ENCODE data around the gene TUFM.

The TUFM gene

DNA sequence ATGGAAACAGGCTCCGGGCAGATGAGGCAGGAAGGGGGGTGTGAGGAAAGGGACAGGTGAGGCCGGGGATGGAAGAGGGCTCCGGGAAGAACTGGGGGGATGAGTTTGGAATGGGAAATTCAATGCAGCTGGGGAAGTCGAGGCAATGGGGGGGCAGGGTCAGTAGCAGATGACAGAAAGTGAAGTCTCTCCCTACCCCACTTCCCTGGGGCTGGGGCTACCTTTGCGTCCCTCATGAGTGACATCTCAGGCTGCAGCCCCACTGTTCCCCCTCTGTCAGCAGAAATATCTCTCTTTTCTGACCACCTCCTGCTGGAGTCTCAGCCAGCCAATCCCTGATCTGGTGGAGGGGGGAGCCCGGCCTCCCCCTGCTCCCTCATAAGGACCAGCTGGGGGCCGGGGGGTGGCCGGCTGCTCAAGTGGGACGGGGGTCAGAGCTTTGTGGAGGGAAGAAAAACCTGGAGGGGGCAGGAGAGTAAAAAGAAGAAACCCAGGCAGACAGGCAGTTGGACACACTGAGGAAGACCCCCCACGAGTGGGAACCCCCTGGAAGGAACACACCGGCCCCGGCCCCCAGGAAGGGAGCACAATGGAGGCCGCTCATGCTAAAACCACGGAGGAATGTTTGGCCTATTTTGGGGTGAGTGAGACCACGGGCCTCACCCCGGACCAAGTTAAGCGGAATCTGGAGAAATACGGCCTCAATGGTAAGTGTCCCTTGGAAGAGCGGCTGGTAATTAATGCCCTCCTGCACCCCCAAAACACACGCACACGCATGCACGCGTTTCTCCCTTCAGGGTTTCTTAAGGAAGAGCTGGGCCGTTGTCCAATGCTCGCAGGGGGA lies 32.2 kb upstream of the TUFM start, which contains the start of gene ATP2A1:
Gene ATP2A1, plus strand, starts transcription at position 406 of the 844 bp plus-strand sequence. Its CDS starts 184 bp downstream, at position 590.
- peak within 1 kb of the TSS; percentile 83 for H3K4me3 ChIP-seq (ENCODE audit: low read depth, low read length)
- TF ChIP-seq, protein P1, sequence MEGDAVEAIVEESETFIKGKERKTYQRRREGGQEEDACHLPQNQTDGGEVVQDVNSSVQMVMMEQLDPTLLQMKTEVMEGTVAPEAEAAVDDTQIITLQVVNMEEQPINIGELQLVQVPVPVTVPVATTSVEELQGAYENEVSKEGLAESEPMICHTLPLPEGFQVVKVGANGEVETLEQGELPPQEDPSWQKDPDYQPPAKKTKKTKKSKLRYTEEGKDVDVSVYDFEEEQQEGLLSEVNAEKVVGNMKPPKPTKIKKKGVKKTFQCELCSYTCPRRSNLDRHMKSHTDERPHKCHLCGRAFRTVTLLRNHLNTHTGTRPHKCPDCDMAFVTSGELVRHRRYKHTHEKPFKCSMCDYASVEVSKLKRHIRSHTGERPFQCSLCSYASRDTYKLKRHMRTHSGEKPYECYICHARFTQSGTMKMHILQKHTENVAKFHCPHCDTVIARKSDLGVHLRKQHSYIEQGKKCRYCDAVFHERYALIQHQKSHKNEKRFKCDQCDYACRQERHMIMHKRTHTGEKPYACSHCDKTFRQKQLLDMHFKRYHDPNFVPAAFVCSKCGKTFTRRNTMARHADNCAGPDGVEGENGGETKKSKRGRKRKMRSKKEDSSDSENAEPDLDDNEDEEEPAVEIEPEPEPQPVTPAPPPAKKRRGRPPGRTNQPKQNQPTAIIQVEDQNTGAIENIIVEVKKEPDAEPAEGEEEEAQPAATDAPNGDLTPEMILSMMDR (IDR thresholded peaks at IDR 0.05; ENCODE audit: borderline replicate concordance, insufficient read depth, low read depth, low read length) = no peak

DNA sequence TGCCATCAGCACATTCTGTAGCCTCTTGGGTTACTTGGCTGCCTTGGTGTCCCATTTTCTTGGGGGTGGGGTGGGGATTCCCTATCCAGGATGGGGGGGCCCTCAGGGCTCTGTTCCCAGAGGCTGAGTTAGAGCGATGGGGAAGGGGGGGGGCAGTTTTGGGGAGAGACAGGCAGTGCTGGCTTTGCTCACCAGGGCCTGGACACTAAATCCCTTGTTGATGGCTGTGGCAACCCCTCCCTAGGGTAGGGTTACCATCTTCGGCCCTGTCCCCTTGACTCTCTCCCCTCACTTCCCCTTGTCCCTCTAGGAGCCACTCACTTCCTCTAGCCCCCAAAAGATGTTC lies 31.5 kb upstream of the TUFM start:
- H3K4me3 ChIP-seq (ENCODE audit: low read depth, low read length) = no peak overlapping the region

DNA sequence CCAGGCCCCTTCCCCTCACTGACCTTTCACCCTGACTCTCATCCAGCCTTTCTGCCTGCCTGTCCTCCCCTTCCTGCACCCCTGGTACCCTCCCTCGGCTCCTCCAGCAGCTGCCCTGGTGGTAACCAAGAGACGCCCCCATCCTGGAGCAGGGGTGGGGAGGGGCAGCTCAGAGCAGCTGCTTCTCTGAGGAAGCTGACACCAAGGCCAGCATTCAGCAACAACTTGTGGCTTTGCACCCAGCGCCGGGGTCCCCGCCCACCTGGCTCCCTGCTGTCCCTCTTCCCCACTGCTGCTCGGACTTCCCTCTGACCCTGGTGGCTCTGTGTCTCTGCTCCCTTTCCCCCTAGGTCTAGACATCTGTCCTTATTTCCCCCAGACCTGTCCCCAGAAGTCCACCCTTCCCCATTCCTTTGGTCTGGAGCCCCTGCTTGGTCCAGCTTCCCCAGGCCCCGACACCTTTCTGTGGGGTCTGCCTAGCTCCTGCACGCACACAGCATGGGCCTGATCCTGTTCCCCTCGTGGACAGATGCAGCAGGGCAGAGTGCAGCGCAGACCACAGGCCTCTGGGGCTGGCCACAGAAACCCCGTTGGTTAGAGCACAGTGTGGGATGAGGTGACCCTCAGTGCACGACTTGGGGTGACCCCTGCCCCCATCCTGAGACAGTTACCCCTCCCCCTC lies 31.0 kb upstream of the TUFM start:
- TF ChIP-seq, protein P1 (IDR thresholded peaks at IDR 0.05; ENCODE audit: borderline replicate concordance, insufficient read depth, low read depth, low read length) = no peak
- no peak overlapping the region for H3K4me3 ChIP-seq (ENCODE audit: low read depth, low read length)

More for the DNA sequence above, 31.5 kb upstream of the TUFM start:
- TF ChIP-seq, protein P1 (IDR thresholded peaks at IDR 0.05; ENCODE audit: borderline replicate concordance, insufficient read depth, low read depth, low read length) = no peak

DNA sequence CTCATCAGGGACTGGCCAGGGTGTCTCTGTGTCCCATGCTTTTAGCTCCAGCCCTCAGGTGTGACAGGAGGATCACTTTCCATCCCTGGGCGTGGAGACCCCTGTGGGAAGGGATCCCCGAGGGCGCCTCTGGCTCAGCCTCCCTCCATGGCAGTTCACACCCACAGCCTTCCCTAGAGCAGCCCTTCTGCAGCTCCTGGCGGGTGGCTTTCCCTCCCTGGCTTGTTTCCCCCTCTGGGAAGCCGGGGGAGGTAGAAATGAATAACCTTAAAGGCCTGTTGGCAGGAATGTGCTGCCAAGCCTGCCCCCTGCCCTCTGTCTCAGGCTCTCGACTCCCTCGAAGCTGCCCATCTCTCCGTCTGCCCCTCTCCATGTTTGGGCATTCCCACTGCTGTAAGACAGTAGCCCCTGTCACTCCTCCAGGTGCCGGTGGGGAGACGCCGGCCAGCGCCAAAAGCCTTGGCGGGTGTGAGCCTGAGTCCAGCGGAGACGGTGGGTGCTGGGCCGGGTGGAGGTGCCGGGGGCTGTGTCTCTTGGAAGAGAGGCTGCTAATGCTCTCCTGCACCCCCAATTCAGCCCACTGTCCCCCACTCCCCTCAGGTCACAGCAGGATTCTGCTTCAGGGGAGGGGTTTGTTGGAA lies 30.0 kb upstream of the TUFM start:
- H3K4me3 ChIP-seq (ENCODE audit: low read depth, low read length) = no peak overlapping the region
- TF ChIP-seq, protein P1 (IDR thresholded peaks at IDR 0.05; ENCODE audit: borderline replicate concordance, insufficient read depth, low read depth, low read length) = no peak

DNA sequence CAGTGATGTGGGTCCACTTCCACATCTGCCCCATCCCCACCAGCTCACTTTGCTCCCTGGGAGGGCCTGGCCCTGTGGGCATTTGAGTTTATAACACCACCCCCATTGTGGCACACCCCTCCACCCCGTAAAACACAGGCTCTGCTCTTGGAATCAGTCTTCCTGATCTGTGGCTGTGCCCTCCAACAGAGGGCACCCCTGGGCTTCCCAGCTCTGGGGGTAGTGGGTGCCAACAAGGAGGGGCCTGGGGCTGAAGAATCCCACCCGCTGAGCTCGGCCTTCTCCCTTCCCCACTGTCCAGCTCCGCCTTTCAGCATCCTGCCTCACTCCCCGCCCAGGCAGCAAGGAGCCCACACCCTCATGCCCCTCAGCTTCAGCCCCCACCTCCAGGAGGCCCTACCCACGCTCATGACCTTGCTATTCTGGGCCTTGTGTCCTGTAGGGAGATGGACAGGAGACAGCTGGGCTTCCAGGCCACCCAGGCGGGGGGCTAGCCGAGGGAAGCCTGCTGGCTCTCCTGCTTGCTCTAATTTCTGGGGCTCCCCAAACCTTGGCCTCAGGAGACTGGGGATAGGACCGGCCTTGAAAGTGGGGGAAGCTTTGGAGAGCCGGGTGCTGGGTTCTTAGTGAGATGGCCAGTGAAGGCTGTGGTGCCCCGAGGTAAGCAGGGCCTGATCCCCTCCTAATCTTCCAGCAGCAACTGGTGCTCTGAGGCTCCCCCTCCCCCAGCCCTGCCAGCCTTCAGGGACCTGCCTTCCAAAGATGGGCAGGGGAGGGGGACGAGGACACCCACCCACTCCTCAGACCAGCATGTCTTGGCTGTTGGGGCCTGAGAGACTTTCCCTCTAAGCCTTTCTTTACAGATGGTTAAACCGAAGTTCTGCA lies 29.2 kb upstream of the TUFM start:
- TF ChIP-seq, protein P1 (IDR thresholded peaks at IDR 0.05; ENCODE audit: borderline replicate concordance, insufficient read depth, low read depth, low read length) = no peak
- H3K4me3 ChIP-seq (ENCODE audit: low read depth, low read length) = no peak overlapping the region

DNA sequence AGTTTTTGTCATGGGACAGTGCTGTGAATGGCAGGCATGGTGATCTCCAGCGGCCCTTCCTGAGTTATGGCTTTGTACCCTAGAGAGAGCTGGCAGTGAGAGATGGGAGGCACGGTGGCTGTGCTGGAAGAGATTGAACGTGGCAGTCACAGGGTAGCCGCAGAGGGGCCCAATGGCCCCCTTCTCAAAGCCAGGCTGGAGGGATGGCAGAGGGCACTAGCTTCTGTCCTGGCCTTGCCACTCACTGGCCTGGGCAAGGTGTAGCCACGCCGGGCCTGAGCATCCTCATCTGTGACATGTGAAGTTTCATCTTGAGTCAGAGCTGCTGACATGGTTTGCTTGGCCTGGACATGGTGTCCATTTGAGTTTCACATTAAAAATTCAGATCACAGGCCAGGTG lies 28.3 kb upstream of the TUFM start:
- no peak overlapping the region for H3K4me3 ChIP-seq (ENCODE audit: low read depth, low read length)
- TF ChIP-seq, protein P1 (IDR thresholded peaks at IDR 0.05; ENCODE audit: borderline replicate concordance, insufficient read depth, low read depth, low read length) = no peak

Measured in GM12875 (cell line).